Left lobe of liver (tissue), 2 donors: ENCODE data around the gene IWS1. TPM values are rescaled to one million over a fixed set of nuclear protein-coding genes. Genes with fewer than 3 reads are reported as not detected.
"Not testable (repeated sequence)": the region's sequence is repeated elsewhere in the genome, so short reads cannot be mapped to it uniquely, and the experiment has no call there.

Source experiments
- ATAC-seq: fragments of 200-7000 bp; cut with Tn5 transposase; one replicate; pipeline ENCODE4 v1.9.1; 2020; ENCODE audit warnings: mild to moderate bottlenecking, moderate library complexity
- DNase-seq: peaks from one replicate; pipeline ENCODE4 v3.0.0-alpha.2; 2020; ENCODE audit warnings: low spot score
- total RNA-seq: library from RNA; stranded (reverse); gene quantifications from one replicate; pipeline ENCODE4 v1.2.1, GENCODE V29; 2021
- donor health status: DM: no; HTN: no; CAD: no; lungs with moderate emphysema.
- donor health status: DM: no; HTN: yes; CAD: no.

Gene IWS1
- 19.1 TPM for total RNA-seq

- DNase-seq (peak; percentile 96), ATAC-seq (peak; percentile 82)
These were observed at the start of gene IWS1 for GRCh38 chr2:127526132-127527000. IWS1 (minus strand) TSS chr2:127526489; CDS start chr2:127526208, 281 bp downstream.

GRCh38 chr2:127575941-127576432 is 49.7 kb upstream of the IWS1 start:
- no peak for DNase-seq

GRCh38 chr2:127575185-127575765 is 49.0 kb upstream of the IWS1 start:
- no peak for DNase-seq

More at GRCh38 chr2:127575941-127576432, 49.7 kb upstream of the IWS1 start:
- no peak for ATAC-seq

GRCh38 chr2:127574656-127575055 is 48.4 kb upstream of the IWS1 start:
- peak; percentile 19 for DNase-seq

More at GRCh38 chr2:127575185-127575765, 49.0 kb upstream of the IWS1 start:
- ATAC-seq, result no peak

GRCh38 chr2:127573771-127574170 is 47.5 kb upstream of the IWS1 start:
- ATAC-seq, result no peak
- DNase-seq, result peak; percentile 24

More at GRCh38 chr2:127574656-127575055, 48.4 kb upstream of the IWS1 start:
- no peak for ATAC-seq

- DNase-seq (peak; percentile 15), ATAC-seq (no peak)
These were observed 47.0 kb upstream of the IWS1 start for GRCh38 chr2:127573298-127573697.

GRCh38 chr2:127572841-127573240 is 46.6 kb upstream of the IWS1 start:
- DNase-seq (no peak), ATAC-seq (no peak)

GRCh38 chr2:127572352-127572751 is 46.1 kb upstream of the IWS1 start:
- not testable (repeated sequence) for DNase-seq, ATAC-seq

- peak; percentile 13 for ATAC-seq
- peak; percentile 40 for DNase-seq
These were observed 44.3 kb upstream of the IWS1 start for GRCh38 chr2:127570282-127571250.

GRCh38 chr2:127569666-127570065 is 43.4 kb upstream of the IWS1 start:
- ATAC-seq (no peak), DNase-seq (no peak)

- ATAC-seq, result no peak
- DNase-seq, result no peak
These were observed 41.8 kb upstream of the IWS1 start for GRCh38 chr2:127568128-127568527.

- ATAC-seq (no peak), DNase-seq (no peak)
These were observed 41.1 kb upstream of the IWS1 start for GRCh38 chr2:127567351-127567854.

- DNase-seq, result no peak
- ATAC-seq, result no peak
These were observed 40.3 kb upstream of the IWS1 start for GRCh38 chr2:127566576-127566975.

GRCh38 chr2:127566139-127566417 is 39.8 kb upstream of the IWS1 start:
- no peak for DNase-seq
- no peak for ATAC-seq

GRCh38 chr2:127565261-127566138 is 39.2 kb upstream of the IWS1 start:
- DNase-seq, result no peak
- ATAC-seq, result no peak

GRCh38 chr2:127564429-127565260 is 38.4 kb upstream of the IWS1 start:
- DNase-seq (no peak), ATAC-seq (no peak)

- ATAC-seq (peak; percentile 14), DNase-seq (no peak)
These were observed 37.5 kb upstream of the IWS1 start for GRCh38 chr2:127563458-127564428.

GRCh38 chr2:127562936-127563335 is 36.6 kb upstream of the IWS1 start:
- DNase-seq (no peak), ATAC-seq (peak; percentile 13)
